Activated gamma-delta T cell (primary cell): ENCODE measurements around the gene TMTC4.

Experiments
- DNase-seq: peaks from one replicate; lab custom pipeline; 2025; lab: John Stamatoyannopoulos, UW

TMTC4 gene

GRCh38 chr13:100666124-100666523 lies 8.5 kb downstream of the TMTC4 start:
- DNase-seq: no peak

GRCh38 chr13:100665403-100665802 lies 9.2 kb downstream of the TMTC4 start:
- DNase-seq: no peak

- DNase-seq: no peak
Measured at GRCh38 chr13:100664171-100664900, 10.3 kb downstream of the TMTC4 start.

- DNase-seq: no peak
Measured at GRCh38 chr13:100662468-100663211, 12.0 kb downstream of the TMTC4 start.

- DNase-seq: no peak
Measured at GRCh38 chr13:100660761-100661160, 13.8 kb downstream of the TMTC4 start.

GRCh38 chr13:100659578-100659977 lies 15.0 kb downstream of the TMTC4 start:
- DNase-seq: no peak

- DNase-seq: no peak
Measured at GRCh38 chr13:100658363-100658762, 16.2 kb downstream of the TMTC4 start.

- DNase-seq: no peak
Measured at GRCh38 chr13:100657881-100658315, 16.7 kb downstream of the TMTC4 start.

GRCh38 chr13:100652510-100652909 lies 22.1 kb downstream of the TMTC4 start:
- no peak for DNase-seq

GRCh38 chr13:100650326-100650725 lies 24.3 kb downstream of the TMTC4 start:
- no peak for DNase-seq

- no peak for DNase-seq
Measured at GRCh38 chr13:100648354-100648753, 26.2 kb downstream of the TMTC4 start.

- no peak for DNase-seq
Measured at GRCh38 chr13:100646871-100647270, 27.7 kb downstream of the TMTC4 start.

GRCh38 chr13:100646030-100646673 lies 28.4 kb downstream of the TMTC4 start:
- DNase-seq: no peak

- DNase-seq: no peak
Measured at GRCh38 chr13:100645382-100645781, 29.2 kb downstream of the TMTC4 start.

- DNase-seq: no peak
Measured at GRCh38 chr13:100644371-100644770, 30.2 kb downstream of the TMTC4 start.

- no peak for DNase-seq
Measured at GRCh38 chr13:100637796-100638195, 36.8 kb downstream of the TMTC4 start.

- DNase-seq: no peak
Measured at GRCh38 chr13:100637380-100637779, 37.2 kb downstream of the TMTC4 start.

GRCh38 chr13:100636441-100636840 lies 38.2 kb downstream of the TMTC4 start:
- no peak for DNase-seq

GRCh38 chr13:100636004-100636403 lies 38.6 kb downstream of the TMTC4 start:
- DNase-seq: no peak

- no peak for DNase-seq
Measured at GRCh38 chr13:100634696-100635095, 39.9 kb downstream of the TMTC4 start.

- no peak for DNase-seq
Measured at GRCh38 chr13:100633461-100633860, 41.1 kb downstream of the TMTC4 start.

- DNase-seq: no peak
Measured at GRCh38 chr13:100630555-100630954, 44.0 kb downstream of the TMTC4 start.

- no peak for DNase-seq
Measured at GRCh38 chr13:100627120-100627519, 47.5 kb downstream of the TMTC4 start.
